GM19043 (cell line): Measurements from ENCODE around the gene MMRN1.

Source experiments
- ATAC-seq: cut with Tn5 transposase; IDR thresholded peaks from one replicate; pipeline ENCODE4 v1.9.1; 2021; ENCODE audit warnings: low read depth; ENCODE audit not compliant: unreplicated experiment

The MMRN1 gene

GRCh38 chr4:89995006-89995405 lies 100.4 kb downstream of the MMRN1 start:
- ATAC-seq: no peak

- ATAC-seq: no peak
These were observed 101.2 kb downstream of the MMRN1 start for GRCh38 chr4:89995814-89996213.

- ATAC-seq: no peak
These were observed 102.6 kb downstream of the MMRN1 start for GRCh38 chr4:89997171-89997704.

GRCh38 chr4:89998469-89999011 lies 103.9 kb downstream of the MMRN1 start:
- ATAC-seq: no peak

GRCh38 chr4:90001023-90001422 lies 106.4 kb downstream of the MMRN1 start:
- no peak for ATAC-seq

- no peak for ATAC-seq
These were observed 107.9 kb downstream of the MMRN1 start for GRCh38 chr4:90002441-90003062.
